ENCODE results near the gene CDC6. TPM values are rescaled to one million over a fixed set of nuclear protein-coding genes. Genes with fewer than 3 reads are reported as not detected.

Gene CDC6
- total RNA-seq, 4 donors from 2014 or later: 0.88 to 11.3 TPM; not detected in 2

DNA sequence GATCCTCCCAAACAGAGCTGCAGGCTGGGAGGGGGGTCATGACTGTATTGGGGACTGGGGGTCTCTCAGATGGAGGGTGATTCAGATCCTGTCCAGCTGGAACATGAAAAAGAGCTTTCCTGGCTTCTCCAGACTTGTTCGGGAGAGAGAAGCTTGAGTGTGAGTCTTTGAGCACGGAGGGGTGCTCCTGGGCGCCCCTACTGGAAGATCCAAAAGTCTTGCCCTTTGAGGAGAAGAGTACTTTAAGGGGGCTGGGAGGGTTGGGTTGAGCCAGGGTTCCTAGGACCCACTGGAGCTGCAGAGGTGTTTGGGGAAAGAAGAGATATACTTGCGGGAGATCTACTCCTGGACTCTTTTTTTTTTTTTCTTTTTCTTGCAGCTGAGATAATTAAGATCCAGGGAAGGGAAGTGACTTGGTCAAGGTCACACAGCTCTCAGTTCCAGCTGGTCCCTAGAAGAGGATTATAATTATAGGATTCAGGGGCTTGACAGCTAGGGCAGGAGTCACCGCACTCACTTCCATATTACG, 29.7 kb downstream of the CDC6 start:
- H3K4me1 ChIP-seq: peaks cover 12 to 39% of the 10 kb centered on the region in 2 donors
- no peaks in the 10 kb centered on the region for H3K36me3 ChIP-seq
- intact Hi-C loops (cut with DNase I; ENCODE audit: low total_unique reads): no loop called here
- peak overlapping the region; percentile 52 to 94 for H3K4me3 ChIP-seq
- DNase-seq: peak; percentile 62 to 72
- no peaks in the 10 kb centered on the region for H3K27me3 ChIP-seq
- TF ChIP-seq, protein P1, sequence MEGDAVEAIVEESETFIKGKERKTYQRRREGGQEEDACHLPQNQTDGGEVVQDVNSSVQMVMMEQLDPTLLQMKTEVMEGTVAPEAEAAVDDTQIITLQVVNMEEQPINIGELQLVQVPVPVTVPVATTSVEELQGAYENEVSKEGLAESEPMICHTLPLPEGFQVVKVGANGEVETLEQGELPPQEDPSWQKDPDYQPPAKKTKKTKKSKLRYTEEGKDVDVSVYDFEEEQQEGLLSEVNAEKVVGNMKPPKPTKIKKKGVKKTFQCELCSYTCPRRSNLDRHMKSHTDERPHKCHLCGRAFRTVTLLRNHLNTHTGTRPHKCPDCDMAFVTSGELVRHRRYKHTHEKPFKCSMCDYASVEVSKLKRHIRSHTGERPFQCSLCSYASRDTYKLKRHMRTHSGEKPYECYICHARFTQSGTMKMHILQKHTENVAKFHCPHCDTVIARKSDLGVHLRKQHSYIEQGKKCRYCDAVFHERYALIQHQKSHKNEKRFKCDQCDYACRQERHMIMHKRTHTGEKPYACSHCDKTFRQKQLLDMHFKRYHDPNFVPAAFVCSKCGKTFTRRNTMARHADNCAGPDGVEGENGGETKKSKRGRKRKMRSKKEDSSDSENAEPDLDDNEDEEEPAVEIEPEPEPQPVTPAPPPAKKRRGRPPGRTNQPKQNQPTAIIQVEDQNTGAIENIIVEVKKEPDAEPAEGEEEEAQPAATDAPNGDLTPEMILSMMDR (IDR thresholded peaks at IDR 0.05): peak; percentile 33 to 74 (median 39)
- no peak for TF ChIP-seq POLR2A (IDR thresholded peaks at IDR 0.05)
- H3K9me3 ChIP-seq: no peaks in the 10 kb centered on the region
- peak overlapping the region; percentile 79 to 95 for H3K27ac ChIP-seq

GRCh38 chr17:40317880-40318829, 30.5 kb downstream of the CDC6 start:
- TF ChIP-seq POLR2A (IDR thresholded peaks at IDR 0.05): peak; percentile 78 to 90
- TF ChIP-seq, protein P1 (IDR thresholded peaks at IDR 0.05): peak in 1 of 4 experiments; percentile 4

DNA sequence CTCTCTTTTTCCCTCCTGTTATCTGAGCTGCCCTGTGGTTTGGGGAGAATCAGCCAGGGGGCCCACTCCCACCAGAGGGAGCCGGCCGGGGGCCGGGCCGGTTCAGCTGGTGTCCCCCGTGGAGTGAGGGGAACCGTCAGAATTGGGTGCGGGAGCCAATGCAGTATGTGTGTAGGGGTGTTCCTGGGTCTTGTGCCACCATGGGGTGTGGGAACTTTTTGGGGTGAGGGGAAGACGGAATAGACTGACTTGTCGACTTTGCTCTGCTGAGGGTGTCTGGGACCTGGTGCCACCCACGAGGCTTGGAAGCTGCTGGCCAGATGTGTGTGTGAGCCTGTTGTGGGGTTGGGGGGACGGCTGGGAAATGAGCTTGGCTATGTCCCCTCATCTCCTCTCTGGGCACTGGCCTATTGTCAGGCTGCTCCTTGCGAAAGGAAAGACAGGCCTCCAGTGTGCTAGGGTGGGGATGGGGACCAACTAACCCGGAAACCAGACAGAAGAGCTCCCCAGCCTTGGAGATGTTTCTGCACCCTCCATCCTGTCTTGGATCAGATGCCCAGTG, 31.2 kb downstream of the CDC6 start:
- H3K27ac ChIP-seq: peak overlapping the region; percentile 83 to 95
- H3K27me3 ChIP-seq: no peaks in the 10 kb centered on the region
- H3K36me3 ChIP-seq: no peaks in the 10 kb centered on the region
- TF ChIP-seq, protein P1 (IDR thresholded peaks at IDR 0.05): peak in 3 of 4 experiments; percentile 15 to 35 (median 24)
- no peak for TF ChIP-seq POLR2A (IDR thresholded peaks at IDR 0.05)
- intact Hi-C loops (cut with DNase I; ENCODE audit: low total_unique reads): no loop called here
- H3K4me1 ChIP-seq: peaks cover 21 to 53% of the 10 kb centered on the region in 2 donors
- no peaks in the 10 kb centered on the region for H3K9me3 ChIP-seq
- H3K4me3 ChIP-seq: peak overlapping the region; percentile 52 to 94
- peak; percentile 41 to 45 for DNase-seq

More at GRCh38 chr17:40317880-40318829, 30.5 kb downstream of the CDC6 start:
- Histone ChIP-seq H3K36me3 (no peaks in the 10 kb centered on the region), H3K27me3 (no peaks in the 10 kb centered on the region), H3K4me3 (peak overlapping the region; percentile 52 to 94), H3K9me3 (no peaks in the 10 kb centered on the region), H3K4me1 (peaks cover 17 to 46% of the 10 kb centered on the region in 2 donors), H3K27ac (peak overlapping the region; percentile 83 to 95)
- intact Hi-C loops (cut with DNase I; ENCODE audit: low total_unique reads): no loop called here
- DNase-seq: peak; percentile 96 to 97

- TF ChIP-seq, protein P1 (IDR thresholded peaks at IDR 0.05): no peak
- no peak for TF ChIP-seq POLR2A (IDR thresholded peaks at IDR 0.05)
- DNase-seq: peak in 1 of 2 donors; percentile 48
- intact Hi-C loops (cut with DNase I; ENCODE audit: low total_unique reads): no loop called here
- Histone ChIP-seq H3K27ac (peak overlapping the region; percentile 83 to 95), H3K9me3 (no peaks in the 10 kb centered on the region), H3K4me1 (peaks cover 21 to 54% of the 10 kb centered on the region in 2 donors), H3K27me3 (no peaks in the 10 kb centered on the region), H3K36me3 (no peaks in the 10 kb centered on the region), H3K4me3 (peak overlapping the region in 1 of 2 donors; percentile 52)
Observed at GRCh38 chr17:40319651-40320540, 32.2 kb downstream of the CDC6 start.
